HG03135 (cell line): ENCODE results near the gene ISCU.
A peak's percentile ranks its signal among the peaks of the same experiment; 100 is the strongest.
"Not testable (repeated sequence)": the region's sequence is repeated elsewhere in the genome, so short reads cannot be mapped to it uniquely, and the experiment has no call there.

Experiments used
- ATAC-seq: cut with Tn5 transposase; IDR thresholded peaks from one replicate; pipeline ENCODE4 v1.9.1; 2021; ENCODE audit warnings: mild to moderate bottlenecking, moderate library complexity; ENCODE audit not compliant: unreplicated experiment

ISCU gene

GRCh38 chr12:108542320-108542719 lies 20.1 kb upstream of the ISCU start:
- ATAC-seq: no peak

- ATAC-seq: no peak
Measured at GRCh38 chr12:108543652-108544051, 18.7 kb upstream of the ISCU start.

- no peak for ATAC-seq
Measured at GRCh38 chr12:108547686-108548085, 14.7 kb upstream of the ISCU start.

- ATAC-seq: no peak
Measured at GRCh38 chr12:108548954-108549521, 13.4 kb upstream of the ISCU start.

- no peak for ATAC-seq
Measured at GRCh38 chr12:108551535-108551934, 10.9 kb upstream of the ISCU start.

- no peak for ATAC-seq
Measured at GRCh38 chr12:108553799-108554198, 8.6 kb upstream of the ISCU start.

GRCh38 chr12:108555383-108555782 lies 7.0 kb upstream of the ISCU start:
- not testable (repeated sequence) for ATAC-seq

- ATAC-seq: no peak
Measured at GRCh38 chr12:108559007-108559655, 3.3 kb upstream of the ISCU start.

GRCh38 chr12:108559748-108560147 lies 2.6 kb upstream of the ISCU start:
- ATAC-seq: no peak

- ATAC-seq: no peak
Measured at GRCh38 chr12:108560321-108560721, 2.1 kb upstream of the ISCU start.

GRCh38 chr12:108560752-108561719 lies 1.4 kb upstream of the ISCU start, which contains the start of gene SART3:
Gene SART3, minus strand, starts transcription at chr12:108561173. Its CDS starts 19 bp downstream, at chr12:108561154.
- ATAC-seq: peak; percentile 44

- ATAC-seq: no peak
Measured at GRCh38 chr12:108561852-108562347, 496 bp upstream of the ISCU start.

- ATAC-seq: peak; percentile 30
Measured at GRCh38 chr12:108563136-108563803, 874 bp downstream of the ISCU start.

- no peak for ATAC-seq
Measured at GRCh38 chr12:108563804-108564151, 1.4 kb downstream of the ISCU start.

GRCh38 chr12:108564724-108565123 lies 2.3 kb downstream of the ISCU start:
- ATAC-seq: no peak

- no peak for ATAC-seq
Measured at GRCh38 chr12:108565146-108565545, 2.8 kb downstream of the ISCU start.

GRCh38 chr12:108565976-108566375 lies 3.6 kb downstream of the ISCU start:
- ATAC-seq: no peak

- no peak for ATAC-seq
Measured at GRCh38 chr12:108566452-108566851, 4.1 kb downstream of the ISCU start.

- no peak for ATAC-seq
Measured at GRCh38 chr12:108567406-108568337, 5.3 kb downstream of the ISCU start.
